ENCODE data around the gene TBRG4.

DNA sequence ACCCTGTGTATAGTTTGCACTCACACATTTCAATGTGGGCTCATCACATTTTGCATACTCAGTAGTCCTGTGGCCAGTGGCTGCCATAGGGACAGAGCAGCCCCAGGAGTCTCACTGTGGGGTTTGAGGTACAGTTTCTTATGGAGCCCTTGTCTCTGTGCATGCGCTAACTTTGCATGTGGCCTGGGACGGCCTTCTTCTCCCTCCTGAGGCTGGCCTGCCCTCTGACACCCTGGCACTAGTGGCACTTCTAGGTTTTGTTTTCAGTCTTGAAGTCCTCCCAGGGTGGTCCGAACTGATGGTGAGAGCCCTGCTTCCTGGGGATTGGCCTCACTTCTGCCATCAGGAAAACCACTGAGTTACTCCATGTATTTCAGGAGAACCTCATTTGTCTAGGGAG lies 43.9 kb downstream of the TBRG4 start:
- TF ChIP-seq, protein P1, sequence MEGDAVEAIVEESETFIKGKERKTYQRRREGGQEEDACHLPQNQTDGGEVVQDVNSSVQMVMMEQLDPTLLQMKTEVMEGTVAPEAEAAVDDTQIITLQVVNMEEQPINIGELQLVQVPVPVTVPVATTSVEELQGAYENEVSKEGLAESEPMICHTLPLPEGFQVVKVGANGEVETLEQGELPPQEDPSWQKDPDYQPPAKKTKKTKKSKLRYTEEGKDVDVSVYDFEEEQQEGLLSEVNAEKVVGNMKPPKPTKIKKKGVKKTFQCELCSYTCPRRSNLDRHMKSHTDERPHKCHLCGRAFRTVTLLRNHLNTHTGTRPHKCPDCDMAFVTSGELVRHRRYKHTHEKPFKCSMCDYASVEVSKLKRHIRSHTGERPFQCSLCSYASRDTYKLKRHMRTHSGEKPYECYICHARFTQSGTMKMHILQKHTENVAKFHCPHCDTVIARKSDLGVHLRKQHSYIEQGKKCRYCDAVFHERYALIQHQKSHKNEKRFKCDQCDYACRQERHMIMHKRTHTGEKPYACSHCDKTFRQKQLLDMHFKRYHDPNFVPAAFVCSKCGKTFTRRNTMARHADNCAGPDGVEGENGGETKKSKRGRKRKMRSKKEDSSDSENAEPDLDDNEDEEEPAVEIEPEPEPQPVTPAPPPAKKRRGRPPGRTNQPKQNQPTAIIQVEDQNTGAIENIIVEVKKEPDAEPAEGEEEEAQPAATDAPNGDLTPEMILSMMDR (IDR thresholded peaks at IDR 0.05; ENCODE audit: poor library complexity, severe bottlenecking), result no peak
- no peak for TF ChIP-seq POLR2AphosphoS5 (IDR thresholded peaks at IDR 0.05)
- TF ChIP-seq EZH2 (IDR thresholded peaks at IDR 0.05; ENCODE audit: borderline replicate concordance, insufficient read depth, low read length, poor library complexity, severe bottlenecking), result no peak
- TF ChIP-seq EP300 (conservative IDR thresholded peaks at IDR 0.05; ENCODE audit: poor library complexity, severe bottlenecking), result no peak
- no peak for TF ChIP-seq TAF1 (IDR thresholded peaks at IDR 0.05; ENCODE audit: low read depth)
